K562 (cell line): Measurements from ENCODE around the gene WDR55. TPM values are rescaled to one million over a fixed set of nuclear protein-coding genes. Genes with fewer than 3 reads are reported as not detected.

Source experiments
- CHD4 ChIP-seq: fragments of 200-600 bp; sonication (generic); IDR thresholded peaks from 3 replicates; pipeline ENCODE4 v1.6.1; 2012; ENCODE audit warnings: low read depth, mild to moderate bottlenecking, mixed read lengths, low read length, inconsistent platforms; ENCODE audit not compliant: insufficient read depth, insufficient replicate concordance, poor library complexity, severe bottlenecking
- DACH1 ChIP-seq: fragments of 450-650 bp; IDR thresholded peaks from 2 replicates; pipeline ENCODE4 v1.6.1; 2018; ENCODE audit not compliant: partially characterized antibody
- FOXJ3 ChIP-seq: sonication (generic); formaldehyde crosslinking; IDR thresholded peaks from 2 replicates; pipeline ENCODE4 v1.4.0; 2020; ENCODE audit warnings: mild to moderate bottlenecking, missing genetic modification reagents
- NR2C1 ChIP-seq, 2 experiments: fragments of 450-650 bp; IDR thresholded peaks; 2 replicates each; pipeline ENCODE4 v1.6.1; 2017; ENCODE audit warnings: mild to moderate bottlenecking in 2 of 2, antibody characterized with exemption in 1 of 2, inconsistent platforms in 1 of 2, missing compliant biosample characterization in 1 of 2, missing genetic modification characterization in 1 of 2
- RHOXF2B ChIP-seq: fragments of 250-450 bp; sonication (Bioruptor Pico); conservative IDR thresholded peaks from 2 replicates; pipeline ENCODE4 v1.5.1; 2021
- SUPT5H ChIP-seq: fragments of 450-650 bp; IDR thresholded peaks from 2 replicates; pipeline ENCODE4 v1.6.1; 2016
- ZFPM2 ChIP-seq: fragments of 250-450 bp; sonication (Bioruptor Pico); IDR thresholded peaks from 2 replicates; pipeline ENCODE4 v1.5.1; 2022; ENCODE audit warnings: mild to moderate bottlenecking
- ZNF318 ChIP-seq, 2 experiments: fragments of 450-650 bp; IDR thresholded peaks; 2 replicates each; pipeline ENCODE4 v1.6.1; 2016; ENCODE audit warnings: mild to moderate bottlenecking in 2 of 2, borderline replicate concordance in 1 of 2, low read depth in 1 of 2, moderate library complexity in 1 of 2
- ZNF398 ChIP-seq: fragments of 250-450 bp; sonication (Bioruptor Pico); IDR thresholded peaks from 2 replicates; pipeline ENCODE4 v1.8.0; 2021; ENCODE audit warnings: moderate library complexity, mild to moderate bottlenecking, inconsistent platforms
- ZNF57 ChIP-seq: fragments of 450-650 bp; formaldehyde crosslinking; IDR thresholded peaks from 2 replicates; pipeline ENCODE4 v1.4.0; 2020; ENCODE audit warnings: mild to moderate bottlenecking, moderate library complexity
- ZSCAN29 ChIP-seq: fragments of 450-650 bp; IDR thresholded peaks from 2 replicates; pipeline ENCODE4 v1.6.1; 2017
- polyA plus RNA-seq, 8 experiments: library from polyadenylated mRNA; depleted of rRNA in 4 of 8; stranded (reverse) in 5 of 8; unstranded in 3 of 8; fragments of >200 nt; fragmentation: Nextera tagmentation in 2 of 8; fragmentation: Illumina TruSeq in 1 of 8; extraction: Ambion mirVana in 2 of 8; extraction: Trizol in 1 of 8; gene quantifications; 2 replicates each; pipeline versions ENCODE4 v1.2.1 to v1.2.3, GENCODE V29; 2011 to 2014; ENCODE audit warnings: inconsistent platforms in 1 of 8, missing spikeins in 1 of 8
- total RNA-seq, 7 experiments: library from RNA; depleted of rRNA in 6 of 7; stranded (reverse); fragments of >200 nt in 6 of 7; fragmentation: Illumina TruSeq in 2 of 7; extraction: Trizol in 2 of 7; gene quantifications; 2 replicates each; pipeline versions ENCODE4 v1.2.1 to v1.2.3, GENCODE V29; 2011 to 2021; ENCODE audit warnings: low replicate concordance in 1 of 7
- TF ChIP-seq, protein P1 (sequence below): fragments of 450-650 bp; IDR thresholded peaks from 2 replicates; pipeline ENCODE4 v1.6.1; 2016
- TF ChIP-seq, protein P2 (sequence below): fragments of 450-650 bp; formaldehyde crosslinking; IDR thresholded peaks from 2 replicates; pipeline ENCODE4 v1.4.0; 2020; ENCODE audit warnings: mild to moderate bottlenecking, moderate library complexity

The WDR55 gene
- total and polyA plus RNA-seq, 9 of the 15 experiments (the other 6 are each of a cell fraction or from before 2014, with no cell fraction given) = 5.2 to 45.0 (median 29.3) TPM

DNA sequence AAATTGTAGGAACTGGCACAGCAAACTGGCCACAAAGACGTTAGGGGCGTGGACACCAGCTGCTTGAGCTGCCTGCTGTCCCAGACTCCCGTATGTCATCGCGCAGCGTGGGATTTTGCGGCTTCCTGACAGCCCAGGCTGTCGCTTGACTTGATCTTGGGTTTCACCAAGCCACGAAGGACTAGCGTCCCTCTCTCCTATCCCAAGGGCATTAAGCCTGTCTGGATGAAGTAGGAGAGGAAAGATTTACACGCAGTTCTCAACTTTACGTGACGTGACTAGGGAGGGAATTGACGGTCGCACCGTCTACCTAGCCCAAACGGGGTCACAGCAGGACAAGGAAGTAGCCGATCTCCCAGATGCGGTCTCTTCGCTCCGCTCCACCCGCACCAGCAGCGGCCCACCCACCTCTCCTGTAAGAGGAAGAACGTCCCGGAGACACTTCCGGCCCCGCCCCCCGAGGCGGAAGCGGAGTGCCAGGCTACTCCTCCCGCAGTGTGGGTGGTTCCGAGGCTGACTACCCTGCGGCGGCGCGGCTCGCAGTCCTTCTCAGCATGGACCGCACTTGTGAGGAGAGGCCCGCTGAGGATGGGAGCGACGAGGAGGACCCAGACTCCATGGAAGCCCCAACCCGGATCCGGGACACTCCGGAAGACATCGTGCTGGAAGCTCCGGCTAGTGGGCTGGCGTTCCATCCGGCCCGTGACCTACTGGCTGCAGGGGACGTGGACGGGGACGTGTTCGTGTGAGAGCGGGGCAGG is at the start of gene WDR55 (continued):
- TF ChIP-seq ZNF318 (IDR thresholded peaks at IDR 0.05; ENCODE audit: borderline replicate concordance in 1 of 2, low read depth in 1 of 2) = peak in 1 of 2 experiments; percentile 62; a peak in 1 of 4 replicates
- TF ChIP-seq ZNF57 (CRISPR knock-in tag) = peak; percentile 48; the same call in 1 of the 2 replicates
- TF ChIP-seq ZSCAN29 = no peak
- TF ChIP-seq SUPT5H = peak; percentile 90
- TF ChIP-seq FOXJ3 (CRISPR knock-in tag) = no peak
- TF ChIP-seq, protein P1, sequence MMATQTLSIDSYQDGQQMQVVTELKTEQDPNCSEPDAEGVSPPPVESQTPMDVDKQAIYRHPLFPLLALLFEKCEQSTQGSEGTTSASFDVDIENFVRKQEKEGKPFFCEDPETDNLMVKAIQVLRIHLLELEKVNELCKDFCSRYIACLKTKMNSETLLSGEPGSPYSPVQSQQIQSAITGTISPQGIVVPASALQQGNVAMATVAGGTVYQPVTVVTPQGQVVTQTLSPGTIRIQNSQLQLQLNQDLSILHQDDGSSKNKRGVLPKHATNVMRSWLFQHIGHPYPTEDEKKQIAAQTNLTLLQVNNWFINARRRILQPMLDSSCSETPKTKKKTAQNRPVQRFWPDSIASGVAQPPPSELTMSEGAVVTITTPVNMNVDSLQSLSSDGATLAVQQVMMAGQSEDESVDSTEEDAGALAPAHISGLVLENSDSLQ = peak; percentile 85
- TF ChIP-seq NR2C1 (IDR thresholded peaks at IDR 0.05) = peak; percentile 71; the same call in 1 of the 2 replicates
- TF ChIP-seq NR2C1 (tag; IDR thresholded peaks at IDR 0.05) = peak; percentile 58
- no peak for TF ChIP-seq ZFPM2 (CRISPR knock-in tag)
- TF ChIP-seq, protein P2, sequence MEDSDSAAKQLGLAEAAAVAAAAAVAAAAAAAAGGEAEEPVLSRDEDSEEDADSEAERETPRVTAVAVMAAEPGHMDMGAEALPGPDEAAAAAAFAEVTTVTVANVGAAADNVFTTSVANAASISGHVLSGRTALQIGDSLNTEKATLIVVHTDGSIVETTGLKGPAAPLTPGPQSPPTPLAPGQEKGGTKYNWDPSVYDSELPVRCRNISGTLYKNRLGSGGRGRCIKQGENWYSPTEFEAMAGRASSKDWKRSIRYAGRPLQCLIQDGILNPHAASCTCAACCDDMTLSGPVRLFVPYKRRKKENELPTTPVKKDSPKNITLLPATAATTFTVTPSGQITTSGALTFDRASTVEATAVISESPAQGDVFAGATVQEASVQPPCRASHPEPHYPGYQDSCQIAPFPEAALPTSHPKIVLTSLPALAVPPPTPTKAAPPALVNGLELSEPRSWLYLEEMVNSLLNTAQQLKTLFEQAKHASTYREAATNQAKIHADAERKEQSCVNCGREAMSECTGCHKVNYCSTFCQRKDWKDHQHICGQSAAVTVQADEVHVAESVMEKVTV (CRISPR knock-in tag) = no peak
- no peak for TF ChIP-seq CHD4
- TF ChIP-seq ZNF398 = no peak
- peak; percentile 72 for TF ChIP-seq DACH1
- TF ChIP-seq RHOXF2B = no peak
